CD4-positive, alpha-beta T cell (primary cell): ENCODE results near the gene DPP9. TPM values are rescaled to one million over a fixed set of nuclear protein-coding genes. Genes with fewer than 3 reads are reported as not detected.
A peak's percentile ranks its signal among the peaks of the same experiment; 100 is the strongest.

Source experiments
- ATAC-seq: fragments of 200-7000 bp; cut with Tn5 transposase; one replicate; pipeline ENCODE4 v1.10.0; 2022; ENCODE audit warnings: mild to moderate bottlenecking; ENCODE audit not compliant: poor library complexity
- CTCF ChIA-PET: fragments of 350-600 bp; sonication (Branson Sonifier 250); formaldehyde crosslinking; loops from one replicate; lab custom pipeline; 2021; ENCODE audit warnings: antibody characterized with exemption, inconsistent platforms; lab: Charles Lee
- POLR2A ChIA-PET: fragments of 350-600 bp; sonication (Branson Sonifier 250); formaldehyde crosslinking; loops from one replicate; lab custom pipeline; 2021; ENCODE audit warnings: antibody characterized with exemption, inconsistent platforms; lab: Charles Lee
- DNase-seq, 14 experiments: peaks; one replicate each; pipeline ENCODE4 v3.0.0-alpha.2; 2013 to 2020; ENCODE audit warnings: mixed read lengths in 2 of 14
- H3K27ac ChIP-seq, 2 donors: one replicate each; pipeline versions ENCODE4 v1.5.1 to v1.7.0; 2013; ENCODE audit warnings: low read length in 2 of 2, low read depth in 1 of 2, mild to moderate bottlenecking in 1 of 2
- H3K27me3 ChIP-seq, 2 experiments: 1 replicate in 1 of 2; 2 replicates in 1 of 2; pipeline versions ENCODE4 v1.6.1 to v1.7.0; 2013; ENCODE audit warnings: low read length in 2 of 2, control low read depth in 1 of 2, mild to moderate bottlenecking in 1 of 2, moderate library complexity in 1 of 2; ENCODE audit not compliant: insufficient read depth in 2 of 2, control insufficient read depth in 1 of 2
- H3K36me3 ChIP-seq: one replicate; pipeline ENCODE4 v1.6.1; 2013; ENCODE audit warnings: low read length, control low read depth; ENCODE audit not compliant: insufficient read depth
- H3K4me1 ChIP-seq: one replicate; pipeline ENCODE4 v1.6.1; 2013; ENCODE audit warnings: low read length, control low read depth; ENCODE audit not compliant: insufficient read depth
- H3K4me3 ChIP-seq: one replicate; pipeline ENCODE4 v1.5.1; 2013; ENCODE audit warnings: mild to moderate bottlenecking, low read length, moderate library complexity
- H3K9me3 ChIP-seq, 2 experiments: 1 replicate in 1 of 2; 2 replicates in 1 of 2; pipeline versions ENCODE4 v1.6.1 to v1.7.0; 2013; ENCODE audit warnings: low read length in 2 of 2, mild to moderate bottlenecking in 2 of 2, control low read depth in 1 of 2, moderate library complexity in 1 of 2; ENCODE audit not compliant: control insufficient read depth in 1 of 2, insufficient read depth in 1 of 2
- H3K27ac Mint-ChIP-seq: one replicate; pipeline ENCODE4 v1.8.0; 2020; ENCODE audit warnings: mixed read lengths
- H3K27me3 Mint-ChIP-seq: one replicate; pipeline ENCODE4 v1.8.0; 2021; ENCODE audit warnings: mixed read lengths
- H3K36me3 Mint-ChIP-seq: one replicate; pipeline ENCODE4 v1.8.0; 2021; ENCODE audit warnings: low read depth, mixed read lengths
- H3K4me1 Mint-ChIP-seq: one replicate; pipeline ENCODE4 v1.8.0; 2021; ENCODE audit warnings: low read depth, mixed read lengths
- H3K4me3 Mint-ChIP-seq: one replicate; pipeline ENCODE4 v1.8.0; 2020; ENCODE audit warnings: mild to moderate bottlenecking, mixed read lengths
- H3K9me3 Mint-ChIP-seq: one replicate; pipeline ENCODE4 v1.8.0; 2020; ENCODE audit warnings: mixed read lengths
- intact Hi-C, 2 experiments: fragments of 100-400 bp; cut with DNase I in 1 of 2; cut with micrococcal nuclease in 1 of 2; formaldehyde crosslinking; loops; one replicate each; pipeline versions ENCODE4 v1.15.1 to v1.9.0; 2023 to 2025; cut with DNase I, micrococcal nuclease
- total RNA-seq, 174 experiments: library from RNA in 2 of 174; stranded (reverse) in 2 of 174; gene quantifications; one replicate each; pipeline ENCODE4 v1.2.3 and lab custom pipeline; 2021 to 2026
- TF ChIP-seq, protein P1 (sequence below): fragments of 200-600 bp; IDR thresholded peaks from one replicate; pipeline ENCODE4 v1.8.0; 2022; ENCODE audit warnings: antibody characterized with exemption, mild to moderate bottlenecking

Gene DPP9
- total RNA-seq, 2 experiments from 2014 or later, result 67.9 to 72.8 TPM

DNA sequence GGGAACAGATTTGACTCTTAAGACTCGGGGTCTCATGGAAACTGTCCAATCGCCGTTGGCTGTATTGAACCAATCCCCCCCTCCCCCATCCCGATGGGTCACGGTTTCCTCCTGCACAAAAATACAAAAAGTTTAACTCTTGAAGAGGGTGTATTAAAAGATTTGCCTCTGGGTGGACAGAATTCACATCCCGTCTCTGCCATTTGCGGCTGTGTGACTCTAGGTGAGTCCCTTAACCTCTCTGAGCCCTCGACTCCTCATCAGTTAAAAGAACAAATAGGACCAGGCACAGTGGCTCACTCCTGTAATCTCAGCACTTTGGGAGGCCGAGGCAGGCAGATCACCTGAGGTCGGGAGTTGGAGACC lies 36.6 kb upstream of the DPP9 start:
- Mint-ChIP-seq H3K4me1 (no peaks in the 10 kb centered on the region), H3K27ac (no peak overlapping the region), H3K36me3 (no peaks in the 10 kb centered on the region), H3K27me3 (peaks cover 73% of the 10 kb centered on the region), H3K4me3 (no peak overlapping the region), H3K9me3 (no peaks in the 10 kb centered on the region)
- H3K4me3 ChIP-seq, result peak overlapping the region; percentile 37
- ChIA-PET POLR2A (no interaction called here), CTCF (no interaction called here)
- no peak for DNase-seq
- no peak overlapping the region for H3K27ac ChIP-seq
- ATAC-seq, result no peak
- TF ChIP-seq, protein P1, sequence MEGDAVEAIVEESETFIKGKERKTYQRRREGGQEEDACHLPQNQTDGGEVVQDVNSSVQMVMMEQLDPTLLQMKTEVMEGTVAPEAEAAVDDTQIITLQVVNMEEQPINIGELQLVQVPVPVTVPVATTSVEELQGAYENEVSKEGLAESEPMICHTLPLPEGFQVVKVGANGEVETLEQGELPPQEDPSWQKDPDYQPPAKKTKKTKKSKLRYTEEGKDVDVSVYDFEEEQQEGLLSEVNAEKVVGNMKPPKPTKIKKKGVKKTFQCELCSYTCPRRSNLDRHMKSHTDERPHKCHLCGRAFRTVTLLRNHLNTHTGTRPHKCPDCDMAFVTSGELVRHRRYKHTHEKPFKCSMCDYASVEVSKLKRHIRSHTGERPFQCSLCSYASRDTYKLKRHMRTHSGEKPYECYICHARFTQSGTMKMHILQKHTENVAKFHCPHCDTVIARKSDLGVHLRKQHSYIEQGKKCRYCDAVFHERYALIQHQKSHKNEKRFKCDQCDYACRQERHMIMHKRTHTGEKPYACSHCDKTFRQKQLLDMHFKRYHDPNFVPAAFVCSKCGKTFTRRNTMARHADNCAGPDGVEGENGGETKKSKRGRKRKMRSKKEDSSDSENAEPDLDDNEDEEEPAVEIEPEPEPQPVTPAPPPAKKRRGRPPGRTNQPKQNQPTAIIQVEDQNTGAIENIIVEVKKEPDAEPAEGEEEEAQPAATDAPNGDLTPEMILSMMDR, result no peak
- H3K4me1 ChIP-seq, result peaks cover 13% of the 10 kb centered on the region
- H3K9me3 ChIP-seq, result peaks cover 0 to 16% of the 10 kb centered on the region in 2 experiments
- peaks cover 41 to 42% of the 10 kb centered on the region in 2 experiments for H3K27me3 ChIP-seq
- intact Hi-C loops, result no loop called here
- H3K36me3 ChIP-seq, result no peaks in the 10 kb centered on the region

DNA sequence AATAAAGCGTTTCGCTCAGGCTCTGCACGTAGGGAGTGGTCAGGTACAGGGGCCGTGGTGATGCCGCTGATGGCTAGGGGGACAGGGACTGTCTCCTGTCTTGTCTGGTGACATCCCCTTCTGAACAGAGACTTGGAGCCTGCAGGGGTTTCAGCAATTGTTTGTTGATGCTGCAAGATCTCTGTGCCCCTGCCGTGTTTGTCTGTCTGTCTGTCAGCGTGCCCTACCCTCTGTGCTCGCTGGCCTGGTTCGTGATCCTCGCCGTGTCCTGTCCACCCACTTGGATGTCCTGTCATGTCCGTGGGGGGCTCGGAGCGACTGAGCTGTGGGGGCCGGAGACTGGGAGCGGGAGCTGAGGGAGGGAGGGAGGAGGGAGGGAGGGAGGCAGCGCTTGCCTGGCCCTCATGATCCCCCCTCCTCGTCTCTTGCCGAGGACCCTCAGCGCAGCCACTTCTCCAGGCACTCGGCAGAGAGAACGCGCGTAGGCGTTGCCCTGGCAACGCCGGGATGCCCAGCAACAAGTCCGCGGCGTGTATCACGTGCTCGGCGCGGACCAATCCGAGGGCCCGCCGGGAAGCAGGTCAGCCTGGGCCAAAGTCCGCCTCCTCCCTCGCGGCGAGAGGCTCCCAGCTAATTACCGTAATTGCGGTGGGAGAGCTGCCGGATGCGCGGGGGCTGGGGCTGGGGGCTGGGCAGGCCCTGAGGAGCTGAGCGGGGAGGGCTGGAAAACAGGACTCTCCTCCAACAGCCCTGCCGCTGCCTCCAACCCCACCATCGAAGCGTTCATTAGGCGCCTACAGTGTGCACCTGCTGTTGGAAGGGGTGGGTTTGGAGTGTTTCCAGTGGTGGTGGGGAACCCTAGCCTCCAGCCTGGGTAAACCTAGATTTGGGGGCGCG lies 36.0 kb upstream of the DPP9 start:
- Mint-ChIP-seq H3K9me3 (no peaks in the 10 kb centered on the region), H3K36me3 (no peaks in the 10 kb centered on the region), H3K4me3 (no peak overlapping the region), H3K4me1 (no peaks in the 10 kb centered on the region), H3K27me3 (peaks cover 68% of the 10 kb centered on the region), H3K27ac (no peak overlapping the region)
- Histone ChIP-seq H3K27ac (no peak overlapping the region), H3K36me3 (no peaks in the 10 kb centered on the region), H3K4me3 (peak overlapping the region; percentile 37), H3K9me3 (peaks cover 0 to 16% of the 10 kb centered on the region in 2 experiments), H3K27me3 (peaks cover 42 to 44% of the 10 kb centered on the region in 2 experiments), H3K4me1 (peaks cover 13% of the 10 kb centered on the region)
- TF ChIP-seq, protein P1, result no peak
- POLR2A ChIA-PET, result no interaction called here
- intact Hi-C loops, result no loop called here
- peak; percentile 9 to 80 (median 38) for DNase-seq
- peak; percentile 43 for ATAC-seq
- CTCF ChIA-PET, result no interaction called here

DNA sequence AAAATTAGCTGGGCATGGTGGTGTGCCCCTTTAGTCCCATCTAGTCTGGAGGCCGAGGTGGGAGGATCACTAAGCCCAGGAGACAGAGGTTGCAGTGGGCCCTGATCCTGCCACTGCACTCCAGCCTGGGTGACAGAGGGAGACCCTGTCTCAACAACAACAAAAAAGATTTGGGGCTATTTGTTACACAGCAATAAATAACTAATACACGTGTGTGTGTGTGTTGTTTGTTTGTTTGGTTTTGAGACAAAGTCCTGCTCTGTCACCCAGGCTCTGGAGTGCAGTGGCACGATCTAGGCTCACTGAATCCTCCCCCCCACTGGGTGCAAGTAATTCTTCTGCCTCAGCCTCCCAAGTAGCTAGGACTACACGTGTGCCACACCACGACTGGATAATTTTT lies 35.0 kb upstream of the DPP9 start:
- ATAC-seq (no peak), DNase-seq (no peak)
- H3K27me3 ChIP-seq, result peaks cover 36 to 40% of the 10 kb centered on the region in 2 experiments
- H3K9me3 ChIP-seq, result peaks cover 0 to 16% of the 10 kb centered on the region in 2 experiments
- no peak overlapping the region for H3K27ac ChIP-seq
- Mint-ChIP-seq H3K36me3 (no peaks in the 10 kb centered on the region), H3K4me3 (no peak overlapping the region), H3K4me1 (no peaks in the 10 kb centered on the region), H3K27me3 (peaks cover 65% of the 10 kb centered on the region), H3K27ac (no peak overlapping the region), H3K9me3 (no peaks in the 10 kb centered on the region)
- no peaks in the 10 kb centered on the region for H3K36me3 ChIP-seq
- TF ChIP-seq, protein P1, result no peak
- ChIA-PET POLR2A (interaction anchor here (0.6 kb wide), 1 partner anchor 32 kb away, joined by 3 read pairs; no protein-coding TSS in a partner anchor), CTCF (no interaction called here)
- intact Hi-C loops, result no loop called here
- H3K4me1 ChIP-seq, result peaks cover 13% of the 10 kb centered on the region
- H3K4me3 ChIP-seq, result no peak overlapping the region
